ENCODE data around the gene AK4. TPM values are rescaled to one million over a fixed set of nuclear protein-coding genes. Genes with fewer than 3 reads are reported as not detected.

Gene AK4
- total and polyA plus RNA-seq, 2 of the 8 experiments (the other 6 are each of a cell fraction or from before 2014, with no cell fraction given): 64.5 to 175 TPM

DNA sequence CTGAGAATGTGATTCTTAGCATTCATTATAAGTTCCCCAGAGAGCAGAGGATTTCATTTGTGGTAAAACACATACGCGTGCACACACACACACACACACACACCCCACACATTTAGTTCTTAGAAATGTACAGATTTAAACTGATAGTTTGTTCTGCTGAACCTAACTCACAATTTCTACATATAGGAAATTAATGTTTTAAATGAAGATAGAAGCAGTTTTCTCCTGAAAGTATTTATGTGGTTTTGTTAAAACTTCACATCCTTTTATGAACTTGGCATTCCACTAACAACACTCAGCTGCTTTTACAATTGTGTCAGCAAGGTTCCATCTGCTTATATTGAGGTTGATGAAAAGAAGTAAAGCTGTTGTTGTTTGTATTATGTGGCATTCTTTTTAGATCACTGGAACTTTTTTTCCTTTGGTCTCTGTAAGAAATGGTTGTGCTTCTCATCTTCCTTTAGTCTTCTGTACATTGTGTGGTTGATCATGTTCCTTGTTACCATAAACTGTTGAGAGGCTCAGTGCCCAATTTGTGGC lies 41.6 kb downstream of the AK4 start (continued):
- TF ChIP-seq, protein P1, sequence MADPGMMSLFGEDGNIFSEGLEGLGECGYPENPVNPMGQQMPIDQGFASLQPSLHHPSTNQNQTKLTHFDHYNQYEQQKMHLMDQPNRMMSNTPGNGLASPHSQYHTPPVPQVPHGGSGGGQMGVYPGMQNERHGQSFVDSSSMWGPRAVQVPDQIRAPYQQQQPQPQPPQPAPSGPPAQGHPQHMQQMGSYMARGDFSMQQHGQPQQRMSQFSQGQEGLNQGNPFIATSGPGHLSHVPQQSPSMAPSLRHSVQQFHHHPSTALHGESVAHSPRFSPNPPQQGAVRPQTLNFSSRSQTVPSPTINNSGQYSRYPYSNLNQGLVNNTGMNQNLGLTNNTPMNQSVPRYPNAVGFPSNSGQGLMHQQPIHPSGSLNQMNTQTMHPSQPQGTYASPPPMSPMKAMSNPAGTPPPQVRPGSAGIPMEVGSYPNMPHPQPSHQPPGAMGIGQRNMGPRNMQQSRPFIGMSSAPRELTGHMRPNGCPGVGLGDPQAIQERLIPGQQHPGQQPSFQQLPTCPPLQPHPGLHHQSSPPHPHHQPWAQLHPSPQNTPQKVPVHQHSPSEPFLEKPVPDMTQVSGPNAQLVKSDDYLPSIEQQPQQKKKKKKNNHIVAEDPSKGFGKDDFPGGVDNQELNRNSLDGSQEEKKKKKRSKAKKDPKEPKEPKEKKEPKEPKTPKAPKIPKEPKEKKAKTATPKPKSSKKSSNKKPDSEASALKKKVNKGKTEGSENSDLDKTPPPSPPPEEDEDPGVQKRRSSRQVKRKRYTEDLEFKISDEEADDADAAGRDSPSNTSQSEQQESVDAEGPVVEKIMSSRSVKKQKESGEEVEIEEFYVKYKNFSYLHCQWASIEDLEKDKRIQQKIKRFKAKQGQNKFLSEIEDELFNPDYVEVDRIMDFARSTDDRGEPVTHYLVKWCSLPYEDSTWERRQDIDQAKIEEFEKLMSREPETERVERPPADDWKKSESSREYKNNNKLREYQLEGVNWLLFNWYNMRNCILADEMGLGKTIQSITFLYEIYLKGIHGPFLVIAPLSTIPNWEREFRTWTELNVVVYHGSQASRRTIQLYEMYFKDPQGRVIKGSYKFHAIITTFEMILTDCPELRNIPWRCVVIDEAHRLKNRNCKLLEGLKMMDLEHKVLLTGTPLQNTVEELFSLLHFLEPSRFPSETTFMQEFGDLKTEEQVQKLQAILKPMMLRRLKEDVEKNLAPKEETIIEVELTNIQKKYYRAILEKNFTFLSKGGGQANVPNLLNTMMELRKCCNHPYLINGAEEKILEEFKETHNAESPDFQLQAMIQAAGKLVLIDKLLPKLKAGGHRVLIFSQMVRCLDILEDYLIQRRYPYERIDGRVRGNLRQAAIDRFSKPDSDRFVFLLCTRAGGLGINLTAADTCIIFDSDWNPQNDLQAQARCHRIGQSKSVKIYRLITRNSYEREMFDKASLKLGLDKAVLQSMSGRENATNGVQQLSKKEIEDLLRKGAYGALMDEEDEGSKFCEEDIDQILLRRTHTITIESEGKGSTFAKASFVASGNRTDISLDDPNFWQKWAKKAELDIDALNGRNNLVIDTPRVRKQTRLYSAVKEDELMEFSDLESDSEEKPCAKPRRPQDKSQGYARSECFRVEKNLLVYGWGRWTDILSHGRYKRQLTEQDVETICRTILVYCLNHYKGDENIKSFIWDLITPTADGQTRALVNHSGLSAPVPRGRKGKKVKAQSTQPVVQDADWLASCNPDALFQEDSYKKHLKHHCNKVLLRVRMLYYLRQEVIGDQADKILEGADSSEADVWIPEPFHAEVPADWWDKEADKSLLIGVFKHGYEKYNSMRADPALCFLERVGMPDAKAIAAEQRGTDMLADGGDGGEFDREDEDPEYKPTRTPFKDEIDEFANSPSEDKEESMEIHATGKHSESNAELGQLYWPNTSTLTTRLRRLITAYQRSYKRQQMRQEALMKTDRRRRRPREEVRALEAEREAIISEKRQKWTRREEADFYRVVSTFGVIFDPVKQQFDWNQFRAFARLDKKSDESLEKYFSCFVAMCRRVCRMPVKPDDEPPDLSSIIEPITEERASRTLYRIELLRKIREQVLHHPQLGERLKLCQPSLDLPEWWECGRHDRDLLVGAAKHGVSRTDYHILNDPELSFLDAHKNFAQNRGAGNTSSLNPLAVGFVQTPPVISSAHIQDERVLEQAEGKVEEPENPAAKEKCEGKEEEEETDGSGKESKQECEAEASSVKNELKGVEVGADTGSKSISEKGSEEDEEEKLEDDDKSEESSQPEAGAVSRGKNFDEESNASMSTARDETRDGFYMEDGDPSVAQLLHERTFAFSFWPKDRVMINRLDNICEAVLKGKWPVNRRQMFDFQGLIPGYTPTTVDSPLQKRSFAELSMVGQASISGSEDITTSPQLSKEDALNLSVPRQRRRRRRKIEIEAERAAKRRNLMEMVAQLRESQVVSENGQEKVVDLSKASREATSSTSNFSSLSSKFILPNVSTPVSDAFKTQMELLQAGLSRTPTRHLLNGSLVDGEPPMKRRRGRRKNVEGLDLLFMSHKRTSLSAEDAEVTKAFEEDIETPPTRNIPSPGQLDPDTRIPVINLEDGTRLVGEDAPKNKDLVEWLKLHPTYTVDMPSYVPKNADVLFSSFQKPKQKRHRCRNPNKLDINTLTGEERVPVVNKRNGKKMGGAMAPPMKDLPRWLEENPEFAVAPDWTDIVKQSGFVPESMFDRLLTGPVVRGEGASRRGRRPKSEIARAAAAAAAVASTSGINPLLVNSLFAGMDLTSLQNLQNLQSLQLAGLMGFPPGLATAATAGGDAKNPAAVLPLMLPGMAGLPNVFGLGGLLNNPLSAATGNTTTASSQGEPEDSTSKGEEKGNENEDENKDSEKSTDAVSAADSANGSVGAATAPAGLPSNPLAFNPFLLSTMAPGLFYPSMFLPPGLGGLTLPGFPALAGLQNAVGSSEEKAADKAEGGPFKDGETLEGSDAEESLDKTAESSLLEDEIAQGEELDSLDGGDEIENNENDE (IDR thresholded peaks at IDR 0.05; ENCODE audit: insufficient replicate concordance, low read length): no peak
- TF ChIP-seq SAP30 (IDR thresholded peaks at IDR 0.05; ENCODE audit: insufficient read depth, insufficient replicate concordance, low read length) (no peak), MAFK (IDR thresholded peaks at IDR 0.05; ENCODE audit: low read depth, low read length) (no peak), JUN (IDR thresholded peaks at IDR 0.05; ENCODE audit: low read depth, low read length) (no peak), TAF1 (IDR thresholded peaks at IDR 0.05; ENCODE audit: low read depth, low read length) (no peak)
- TF ChIP-seq, protein P2, sequence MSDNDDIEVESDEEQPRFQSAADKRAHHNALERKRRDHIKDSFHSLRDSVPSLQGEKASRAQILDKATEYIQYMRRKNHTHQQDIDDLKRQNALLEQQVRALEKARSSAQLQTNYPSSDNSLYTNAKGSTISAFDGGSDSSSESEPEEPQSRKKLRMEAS (IDR thresholded peaks at IDR 0.05): no peak
- TF ChIP-seq, protein P3, sequence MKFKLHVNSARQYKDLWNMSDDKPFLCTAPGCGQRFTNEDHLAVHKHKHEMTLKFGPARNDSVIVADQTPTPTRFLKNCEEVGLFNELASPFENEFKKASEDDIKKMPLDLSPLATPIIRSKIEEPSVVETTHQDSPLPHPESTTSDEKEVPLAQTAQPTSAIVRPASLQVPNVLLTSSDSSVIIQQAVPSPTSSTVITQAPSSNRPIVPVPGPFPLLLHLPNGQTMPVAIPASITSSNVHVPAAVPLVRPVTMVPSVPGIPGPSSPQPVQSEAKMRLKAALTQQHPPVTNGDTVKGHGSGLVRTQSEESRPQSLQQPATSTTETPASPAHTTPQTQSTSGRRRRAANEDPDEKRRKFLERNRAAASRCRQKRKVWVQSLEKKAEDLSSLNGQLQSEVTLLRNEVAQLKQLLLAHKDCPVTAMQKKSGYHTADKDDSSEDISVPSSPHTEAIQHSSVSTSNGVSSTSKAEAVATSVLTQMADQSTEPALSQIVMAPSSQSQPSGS (IDR thresholded peaks at IDR 0.05; ENCODE audit: low read length): no peak
- TF ChIP-seq, protein P4, sequence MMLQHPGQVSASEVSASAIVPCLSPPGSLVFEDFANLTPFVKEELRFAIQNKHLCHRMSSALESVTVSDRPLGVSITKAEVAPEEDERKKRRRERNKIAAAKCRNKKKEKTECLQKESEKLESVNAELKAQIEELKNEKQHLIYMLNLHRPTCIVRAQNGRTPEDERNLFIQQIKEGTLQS (IDR thresholded peaks at IDR 0.05; ENCODE audit: insufficient read depth, low read depth, low read length): no peak

Data from H1 (cell line).